H9 (cell line): Measurements from ENCODE around the gene KCNG3. TPM values are rescaled to one million over a fixed set of nuclear protein-coding genes. Genes with fewer than 3 reads are reported as not detected.

Source experiments
- DNase-seq: peaks from one replicate; pipeline ENCODE4 v3.0.0-alpha.2; 2017
- H2AFZ ChIP-seq: one replicate; pipeline ENCODE4 v1.6.1; 2013; ENCODE audit warnings: mild to moderate bottlenecking, low read length, control low read depth, moderate library complexity
- H2AK5ac ChIP-seq: 2 replicates; pipeline ENCODE4 v1.6.1; 2013; ENCODE audit warnings: low read length, control low read depth, mixed read lengths; ENCODE audit not compliant: insufficient read length
- H2BK120ac ChIP-seq: one replicate; pipeline ENCODE4 v1.6.1; 2013; ENCODE audit warnings: low read depth, mild to moderate bottlenecking, low read length, control low read depth, inconsistent platforms; ENCODE audit not compliant: poor library complexity, severe bottlenecking
- H2BK12ac ChIP-seq: 2 replicates; pipeline ENCODE4 v1.6.1; 2013; ENCODE audit warnings: low read length, control low read depth, mixed read lengths, low read depth; ENCODE audit not compliant: insufficient read length
- H2BK15ac ChIP-seq: 2 replicates; pipeline ENCODE4 v1.6.1; 2013; ENCODE audit warnings: low read depth, low read length, control low read depth
- H2BK20ac ChIP-seq: one replicate; pipeline ENCODE4 v1.6.1; 2013; ENCODE audit warnings: low read depth, mild to moderate bottlenecking, low read length, control low read depth, inconsistent platforms; ENCODE audit not compliant: poor library complexity, severe bottlenecking
- H2BK5ac ChIP-seq: 2 replicates; pipeline ENCODE4 v1.6.1; 2013; ENCODE audit warnings: low read length, control low read depth, mixed read lengths; ENCODE audit not compliant: insufficient read length
- H3K14ac ChIP-seq: 2 replicates; pipeline ENCODE4 v1.6.1; 2013; ENCODE audit warnings: low read length, control low read depth; ENCODE audit not compliant: insufficient read depth
- H3K18ac ChIP-seq: 2 replicates; pipeline ENCODE4 v1.6.1; 2013; ENCODE audit warnings: low read depth, mild to moderate bottlenecking, mixed read lengths, low read length, control low read depth; ENCODE audit not compliant: insufficient read length
- H3K23ac ChIP-seq: 2 replicates; pipeline ENCODE4 v1.6.1; 2013; ENCODE audit warnings: low read length, control low read depth, mixed read lengths, low read depth; ENCODE audit not compliant: insufficient read length
- H3K23me2 ChIP-seq: 2 replicates; pipeline ENCODE4 v1.6.1; 2013; ENCODE audit warnings: low read depth, mild to moderate bottlenecking, mixed read lengths, low read length, control low read depth; ENCODE audit not compliant: insufficient read length, poor library complexity, severe bottlenecking
- H3K27ac ChIP-seq: 2 replicates; pipeline ENCODE4 v1.5.1; 2013; ENCODE audit warnings: low read length, control low read depth, mixed read lengths, low read depth; ENCODE audit not compliant: insufficient read length
- H3K27me3 ChIP-seq: 2 replicates; pipeline ENCODE4 v1.6.1; 2013; ENCODE audit warnings: low read length, control low read depth, inconsistent platforms; ENCODE audit not compliant: insufficient read depth
- H3K4ac ChIP-seq: 2 replicates; pipeline ENCODE4 v1.6.1; 2013; ENCODE audit warnings: low read depth, mild to moderate bottlenecking, control low read depth, inconsistent platforms, low read length, moderate library complexity
- H3K4me1 ChIP-seq: 2 replicates; pipeline ENCODE4 v1.6.1; 2013; ENCODE audit warnings: low read length, control low read depth, inconsistent platforms; ENCODE audit not compliant: insufficient read depth
- H3K4me2 ChIP-seq: 2 replicates; pipeline ENCODE4 v1.6.1; 2013; ENCODE audit warnings: low read length, control low read depth, mixed read lengths; ENCODE audit not compliant: insufficient read length, insufficient read depth
- H3K56ac ChIP-seq: 2 replicates; pipeline ENCODE4 v1.6.1; 2013; ENCODE audit warnings: low read depth, mild to moderate bottlenecking, mixed read lengths, low read length, control low read depth; ENCODE audit not compliant: insufficient read length
- H3K79me1 ChIP-seq: 2 replicates; pipeline ENCODE4 v1.6.1; 2013; ENCODE audit warnings: low read depth, mild to moderate bottlenecking, moderate library complexity, low read length, control low read depth, inconsistent platforms; ENCODE audit not compliant: insufficient read depth, poor library complexity, severe bottlenecking
- H3K79me2 ChIP-seq: 2 replicates; pipeline ENCODE4 v1.6.1; 2013; ENCODE audit warnings: low read length, control low read depth, inconsistent platforms; ENCODE audit not compliant: insufficient read depth
- H3K9ac ChIP-seq: 2 replicates; pipeline ENCODE4 v1.6.1; 2013; ENCODE audit warnings: low read length, control low read depth, mixed read lengths; ENCODE audit not compliant: insufficient read length; ENCODE audit errors: extremely low read depth
- H3K9me3 ChIP-seq: one replicate; pipeline ENCODE4 v1.6.1; 2013; ENCODE audit warnings: low read depth, low read length, inconsistent platforms; ENCODE audit not compliant: control insufficient read depth
- H3T11ph ChIP-seq: one replicate; pipeline ENCODE4 v1.6.1; 2013; ENCODE audit warnings: mild to moderate bottlenecking, low read length, control low read depth, inconsistent platforms
- H4K20me1 ChIP-seq: one replicate; pipeline ENCODE4 v1.6.1; 2013; ENCODE audit not compliant: control insufficient read depth, insufficient read length, insufficient read depth
- H4K5ac ChIP-seq: 2 replicates; pipeline ENCODE4 v1.6.1; 2013; ENCODE audit warnings: low read depth, mild to moderate bottlenecking, mixed read lengths, low read length, control low read depth; ENCODE audit not compliant: insufficient read length
- H4K8ac ChIP-seq: replicated peaks from 2 replicates; pipeline ENCODE4 v1.6.1; 2013; ENCODE audit warnings: low read length, control low read depth, mixed read lengths, low read depth; ENCODE audit not compliant: insufficient read length
- H4K91ac ChIP-seq: 2 replicates; pipeline ENCODE4 v1.6.1; 2013; ENCODE audit warnings: low read depth, mild to moderate bottlenecking, moderate library complexity, mixed read lengths, low read length, control low read depth; ENCODE audit not compliant: insufficient read length
- H3K27ac Mint-ChIP-seq, 3 experiments: 2 replicates in 2 of 3; 3 replicates in 1 of 3; pipeline ENCODE4 v1.8.0; 2020 to 2021; ENCODE audit warnings: mixed read lengths in 3 of 3, mild to moderate bottlenecking in 1 of 3, moderate library complexity in 1 of 3
- H3K27me3 Mint-ChIP-seq: 2 replicates; pipeline ENCODE4 v1.8.0; 2021; ENCODE audit warnings: low read depth, mild to moderate bottlenecking, moderate library complexity, mixed read lengths
- H3K36me3 Mint-ChIP-seq, 3 experiments: 2 replicates in 2 of 3; 3 replicates in 1 of 3; pipeline ENCODE4 v1.8.0; 2020 to 2021; ENCODE audit warnings: low read depth in 3 of 3, mixed read lengths in 3 of 3; ENCODE audit not compliant: insufficient read depth in 1 of 3
- H3K4me1 Mint-ChIP-seq, 2 experiments: 2 replicates each; pipeline ENCODE4 v1.8.0; 2020; ENCODE audit warnings: mixed read lengths in 2 of 2
- H3K4me3 Mint-ChIP-seq, 2 experiments: 2 replicates in 1 of 2; 3 replicates in 1 of 2; pipeline ENCODE4 v1.8.0; 2020 to 2021; ENCODE audit warnings: mild to moderate bottlenecking in 2 of 2, mixed read lengths in 2 of 2, moderate library complexity in 1 of 2
- H3K9me3 Mint-ChIP-seq, 2 experiments: 2 replicates in 1 of 2; 3 replicates in 1 of 2; pipeline ENCODE4 v1.8.0; 2020; ENCODE audit warnings: mild to moderate bottlenecking in 2 of 2, mixed read lengths in 2 of 2, moderate library complexity in 1 of 2
- WGBS: extraction: QIAGEN DNeasy Blood & Tissue Kit; methylation state at CpG from one replicate; pipeline ENCODE4 v1.1.7; 2013; ENCODE audit warnings: missing lambda C conversion rate, low lambda C conversion rate, mixed read lengths; ENCODE audit not compliant: insufficient read length; ENCODE audit errors: extremely low coverage; 5-methylcytosine and 5-hydroxymethylcytosine counted together
- total RNA-seq: library from RNA; stranded (reverse); gene quantifications from 2 replicates; pipeline ENCODE4 v1.2.1, GENCODE V29; 2021
- TF ChIP-seq, protein P1 (sequence below): fragments of 200-600 bp; sonication (generic); conservative IDR thresholded peaks from 3 replicates; pipeline ENCODE4 v1.8.0; 2021; ENCODE audit warnings: antibody characterized with exemption, mild to moderate bottlenecking

Gene KCNG3
- total RNA-seq, 1 experiment from 2014 or later: 16.5 TPM

DNA sequence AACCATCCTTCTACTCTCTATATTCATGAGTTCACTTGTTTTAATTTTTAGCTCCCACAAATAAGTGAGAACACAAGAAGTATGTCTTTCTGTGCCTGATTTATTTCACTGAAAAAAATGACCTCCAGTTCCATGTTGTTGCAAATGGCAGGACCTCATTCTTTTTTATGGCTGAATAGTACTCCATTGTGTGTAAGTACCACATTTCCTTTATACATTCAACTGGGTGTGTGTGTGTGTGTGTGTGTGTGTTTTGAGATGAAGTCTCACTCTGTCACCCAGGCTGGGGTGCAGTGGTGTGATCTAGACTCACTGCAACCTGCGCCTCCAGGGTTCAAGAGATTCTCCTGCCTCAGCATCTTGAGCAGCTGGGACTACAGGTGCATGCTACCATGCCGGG, 41.2 kb downstream of the KCNG3 start:
- Histone ChIP-seq H2AK5ac (no peak overlapping the region), H3K27ac (no peak overlapping the region), H3K23me2 (no peaks in the 10 kb centered on the region), H4K8ac (no peak overlapping the region), H3K4ac (no peak overlapping the region), H3K56ac (no peak overlapping the region), H2BK20ac (no peak overlapping the region), H3K4me1 (no peaks in the 10 kb centered on the region), H3T11ph (no peak overlapping the region), H3K9me3 (no peaks in the 10 kb centered on the region), H3K23ac (no peak overlapping the region), H4K91ac (no peak overlapping the region), H3K79me1 (peaks cover 9% of the 10 kb centered on the region), H2BK15ac (no peak overlapping the region), H3K79me2 (no peaks in the 10 kb centered on the region), H3K4me2 (no peak overlapping the region), H3K27me3 (no peaks in the 10 kb centered on the region), H3K14ac (no peak overlapping the region), H4K5ac (no peak overlapping the region), H4K20me1 (no peaks in the 10 kb centered on the region), H3K9ac (no peak overlapping the region), H2BK5ac (no peak overlapping the region), H2AFZ (no peak overlapping the region), H2BK120ac (no peak overlapping the region), H3K18ac (no peak overlapping the region), H2BK12ac (no peak overlapping the region)
- TF ChIP-seq, protein P1, sequence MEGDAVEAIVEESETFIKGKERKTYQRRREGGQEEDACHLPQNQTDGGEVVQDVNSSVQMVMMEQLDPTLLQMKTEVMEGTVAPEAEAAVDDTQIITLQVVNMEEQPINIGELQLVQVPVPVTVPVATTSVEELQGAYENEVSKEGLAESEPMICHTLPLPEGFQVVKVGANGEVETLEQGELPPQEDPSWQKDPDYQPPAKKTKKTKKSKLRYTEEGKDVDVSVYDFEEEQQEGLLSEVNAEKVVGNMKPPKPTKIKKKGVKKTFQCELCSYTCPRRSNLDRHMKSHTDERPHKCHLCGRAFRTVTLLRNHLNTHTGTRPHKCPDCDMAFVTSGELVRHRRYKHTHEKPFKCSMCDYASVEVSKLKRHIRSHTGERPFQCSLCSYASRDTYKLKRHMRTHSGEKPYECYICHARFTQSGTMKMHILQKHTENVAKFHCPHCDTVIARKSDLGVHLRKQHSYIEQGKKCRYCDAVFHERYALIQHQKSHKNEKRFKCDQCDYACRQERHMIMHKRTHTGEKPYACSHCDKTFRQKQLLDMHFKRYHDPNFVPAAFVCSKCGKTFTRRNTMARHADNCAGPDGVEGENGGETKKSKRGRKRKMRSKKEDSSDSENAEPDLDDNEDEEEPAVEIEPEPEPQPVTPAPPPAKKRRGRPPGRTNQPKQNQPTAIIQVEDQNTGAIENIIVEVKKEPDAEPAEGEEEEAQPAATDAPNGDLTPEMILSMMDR: no peak
- Mint-ChIP-seq H3K4me3 (no peak overlapping the region), H3K36me3 (peaks cover 4 to 37% (median 12%) of the 10 kb centered on the region in 3 experiments; a peak in 6 of 7 replicates), H3K4me1 (peaks cover 23 to 29% of the 10 kb centered on the region in 2 experiments), H3K27me3 (no peaks in the 10 kb centered on the region), H3K9me3 (no peaks in the 10 kb centered on the region), H3K27ac (no peak overlapping the region)
- no peak for DNase-seq
- no CpG with 5 or more reads among the region's 2 CpGs for WGBS
